ENCODE data around the gene CEP72. TPM values are rescaled to one million over a fixed set of nuclear protein-coding genes. Genes with fewer than 3 reads are reported as not detected.
A peak's percentile ranks its signal among the peaks of the same experiment; 100 is the strongest.

CEP72 gene
- total RNA-seq, 1 experiment from 2014 or later, result 33.2 TPM

DNA sequence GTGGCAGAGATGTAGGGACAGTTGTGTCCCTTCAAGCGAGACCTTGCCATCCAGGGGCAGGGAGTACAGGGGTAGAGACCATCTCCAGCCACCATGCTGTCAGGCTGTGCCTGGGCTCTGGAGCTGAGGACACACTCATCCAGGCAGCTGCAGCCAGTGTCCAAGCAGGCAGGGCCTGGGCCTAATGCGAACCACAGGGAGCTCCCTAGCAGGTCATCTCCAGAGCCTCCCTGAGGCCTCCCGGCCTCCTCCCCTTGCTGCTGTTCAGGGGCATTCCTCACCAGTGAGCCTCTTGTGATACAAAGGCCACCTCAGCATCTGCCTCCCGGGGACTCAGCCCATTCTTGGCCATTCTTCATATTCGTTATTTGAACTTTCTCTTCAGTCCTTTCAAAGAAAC, 46.0 kb downstream of the CEP72 start:
- no peaks in the 10 kb centered on the region for H3K27me3 ChIP-seq (ENCODE audit: control insufficient read depth, insufficient read depth, low read length)
- CTCF ChIA-PET, result no interaction called here
- peak overlapping the region in 1 of 2 experiments; percentile 6; a peak in 1 of 4 replicates for H3K4me3 ChIP-seq (ENCODE audit: low read depth in 2 of 2, low read length in 2 of 2)
- peaks cover 6% of the 10 kb centered on the region; the same call in 1 of the 2 replicates for H3K36me3 ChIP-seq (ENCODE audit: control insufficient read depth, insufficient read depth, low read length)
- no peak for DNase-seq (ENCODE audit: low read depth, low spot score)
- TF ChIP-seq POLR2AphosphoS5 (IDR thresholded peaks at IDR 0.05; ENCODE audit: low read depth, low read length), result no peak
- no peak for TF ChIP-seq SIN3A (IDR thresholded peaks at IDR 0.05; ENCODE audit: borderline replicate concordance, insufficient read depth, low read depth, low read length)
- TF ChIP-seq, protein P1, sequence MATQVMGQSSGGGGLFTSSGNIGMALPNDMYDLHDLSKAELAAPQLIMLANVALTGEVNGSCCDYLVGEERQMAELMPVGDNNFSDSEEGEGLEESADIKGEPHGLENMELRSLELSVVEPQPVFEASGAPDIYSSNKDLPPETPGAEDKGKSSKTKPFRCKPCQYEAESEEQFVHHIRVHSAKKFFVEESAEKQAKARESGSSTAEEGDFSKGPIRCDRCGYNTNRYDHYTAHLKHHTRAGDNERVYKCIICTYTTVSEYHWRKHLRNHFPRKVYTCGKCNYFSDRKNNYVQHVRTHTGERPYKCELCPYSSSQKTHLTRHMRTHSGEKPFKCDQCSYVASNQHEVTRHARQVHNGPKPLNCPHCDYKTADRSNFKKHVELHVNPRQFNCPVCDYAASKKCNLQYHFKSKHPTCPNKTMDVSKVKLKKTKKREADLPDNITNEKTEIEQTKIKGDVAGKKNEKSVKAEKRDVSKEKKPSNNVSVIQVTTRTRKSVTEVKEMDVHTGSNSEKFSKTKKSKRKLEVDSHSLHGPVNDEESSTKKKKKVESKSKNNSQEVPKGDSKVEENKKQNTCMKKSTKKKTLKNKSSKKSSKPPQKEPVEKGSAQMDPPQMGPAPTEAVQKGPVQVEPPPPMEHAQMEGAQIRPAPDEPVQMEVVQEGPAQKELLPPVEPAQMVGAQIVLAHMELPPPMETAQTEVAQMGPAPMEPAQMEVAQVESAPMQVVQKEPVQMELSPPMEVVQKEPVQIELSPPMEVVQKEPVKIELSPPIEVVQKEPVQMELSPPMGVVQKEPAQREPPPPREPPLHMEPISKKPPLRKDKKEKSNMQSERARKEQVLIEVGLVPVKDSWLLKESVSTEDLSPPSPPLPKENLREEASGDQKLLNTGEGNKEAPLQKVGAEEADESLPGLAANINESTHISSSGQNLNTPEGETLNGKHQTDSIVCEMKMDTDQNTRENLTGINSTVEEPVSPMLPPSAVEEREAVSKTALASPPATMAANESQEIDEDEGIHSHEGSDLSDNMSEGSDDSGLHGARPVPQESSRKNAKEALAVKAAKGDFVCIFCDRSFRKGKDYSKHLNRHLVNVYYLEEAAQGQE (IDR thresholded peaks at IDR 0.05; ENCODE audit: insufficient read depth in 1 of 2, low read depth in 2 of 2, low read length in 1 of 2), result no peak
- TF ChIP-seq TCF7L2 (IDR thresholded peaks at IDR 0.05; ENCODE audit: low read depth, low read length), result no peak
- TF ChIP-seq CTCF (IDR thresholded peaks at IDR 0.05), result no peak
- in situ Hi-C loops (cut with HindIII; ENCODE audit: low pct_unique_long_range_greater_than_20kb, low sequenced_read_pairs), result no loop called here
- intact Hi-C loops (cut with micrococcal nuclease; ENCODE audit: unreplicated experiment), result no loop called here
- BruUV-seq (replicated peaks), result no TSS peak
- POLR2A ChIA-PET, result no interaction called here
- H3K4me1 ChIP-seq (ENCODE audit: control insufficient read depth, insufficient read depth, low read length), result peaks cover 15% of the 10 kb centered on the region
- no peaks in the 10 kb centered on the region for H3K9me3 ChIP-seq (ENCODE audit: control insufficient read depth, insufficient read depth, low read depth, low read length)
- peak; percentile 75 for ATAC-seq
- H3K27ac ChIP-seq (ENCODE audit: low read length), result peak overlapping the region; percentile 80

DNA sequence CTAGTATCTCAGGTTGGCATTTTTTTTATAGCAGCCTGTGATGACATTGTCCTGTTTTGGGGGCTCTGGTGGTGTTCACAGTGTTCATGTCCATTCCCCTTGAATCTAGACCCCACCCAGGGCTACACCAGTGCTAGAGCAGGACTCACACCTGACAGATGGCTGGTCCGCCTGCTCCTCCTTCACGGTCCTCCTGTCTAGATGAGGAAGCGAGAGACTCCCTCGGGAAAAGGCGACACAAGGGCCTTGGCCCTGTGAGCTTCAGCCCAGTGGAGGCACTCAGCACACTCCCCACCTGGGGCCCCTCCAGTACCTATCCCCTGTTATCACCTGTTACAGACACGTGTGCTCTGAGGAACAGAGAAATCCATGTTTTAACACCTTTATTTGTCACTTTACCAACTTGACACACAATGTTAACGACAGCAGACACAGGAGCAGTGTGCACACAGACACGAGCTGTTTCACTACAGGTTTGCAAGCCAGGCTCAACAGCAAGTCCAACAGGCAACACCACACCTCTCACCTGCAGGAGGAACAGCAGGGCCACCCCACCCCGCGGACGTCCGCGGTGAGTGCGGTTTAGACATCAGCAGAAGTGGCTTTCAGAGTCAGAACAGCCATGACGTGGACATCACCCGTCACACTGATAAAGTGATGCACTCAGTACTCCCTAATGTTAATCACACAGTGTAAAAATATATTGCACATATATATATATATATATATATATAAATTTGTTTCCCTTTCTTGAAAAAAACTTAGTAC, 47.5 kb downstream of the CEP72 start:
- Histone ChIP-seq H3K4me1 (ENCODE audit: control insufficient read depth, insufficient read depth, low read length) (peaks cover 15% of the 10 kb centered on the region), H3K9me3 (ENCODE audit: control insufficient read depth, insufficient read depth, low read depth, low read length) (no peaks in the 10 kb centered on the region), H3K36me3 (ENCODE audit: control insufficient read depth, insufficient read depth, low read length) (peaks cover 6% of the 10 kb centered on the region; the same call in 1 of the 2 replicates), H3K27me3 (ENCODE audit: control insufficient read depth, insufficient read depth, low read length) (no peaks in the 10 kb centered on the region), H3K4me3 (ENCODE audit: low read depth in 2 of 2, low read length in 2 of 2) (no peak overlapping the region), H3K27ac (ENCODE audit: low read length) (no peak overlapping the region)
- ChIA-PET CTCF (no interaction called here), POLR2A (interaction anchor here (0.8 kb wide), 1 partner anchor 97 kb away, joined by 8 read pairs; no protein-coding TSS in a partner anchor)
- intact Hi-C loops (cut with micrococcal nuclease; ENCODE audit: unreplicated experiment) (no loop called here), in situ Hi-C loops (cut with HindIII; ENCODE audit: low pct_unique_long_range_greater_than_20kb, low sequenced_read_pairs) (no loop called here)
- TF ChIP-seq POLR2AphosphoS5 (IDR thresholded peaks at IDR 0.05; ENCODE audit: low read depth, low read length), result no peak
- no peak for TF ChIP-seq CTCF (IDR thresholded peaks at IDR 0.05)
- no peak for TF ChIP-seq SIN3A (IDR thresholded peaks at IDR 0.05; ENCODE audit: borderline replicate concordance, insufficient read depth, low read depth, low read length)
- no peak for TF ChIP-seq TCF7L2 (IDR thresholded peaks at IDR 0.05; ENCODE audit: low read depth, low read length)
- no TSS peak for BruUV-seq (replicated peaks)
- no peak for ATAC-seq
- no peak for DNase-seq (ENCODE audit: low read depth, low spot score)
